Measurements from ENCODE around the gene ABHD17B.
A peak's percentile ranks its signal among the peaks of the same experiment; 100 is the strongest.

The ABHD17B gene

GRCh38 chr9:71875345-71875744 lies 35.6 kb downstream of the ABHD17B start:
- DNase-seq, result no peak

DNA sequence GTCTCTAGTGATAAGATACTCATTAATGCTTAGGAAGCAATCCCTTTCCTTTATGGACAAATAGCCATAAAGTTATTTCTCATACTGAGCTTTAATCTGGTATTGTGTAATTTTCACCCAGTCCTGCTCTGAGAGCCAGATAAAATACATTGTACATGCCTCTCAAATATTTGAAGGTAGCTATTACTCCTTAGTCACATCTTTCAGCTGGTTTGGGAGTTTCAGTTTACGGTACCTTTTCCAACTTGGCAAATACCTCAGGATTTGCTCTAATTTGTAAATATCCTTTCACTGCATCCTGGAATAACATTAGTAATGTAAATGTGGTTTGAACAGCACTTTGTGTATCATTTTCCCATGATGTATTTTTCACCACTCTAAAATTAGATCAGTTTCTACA lies 47.4 kb downstream of the ABHD17B start:
- peak; percentile 44 for DNase-seq

GRCh38 chr9:71861618-71862017 lies 49.4 kb downstream of the ABHD17B start:
- no peak for DNase-seq

DNA sequence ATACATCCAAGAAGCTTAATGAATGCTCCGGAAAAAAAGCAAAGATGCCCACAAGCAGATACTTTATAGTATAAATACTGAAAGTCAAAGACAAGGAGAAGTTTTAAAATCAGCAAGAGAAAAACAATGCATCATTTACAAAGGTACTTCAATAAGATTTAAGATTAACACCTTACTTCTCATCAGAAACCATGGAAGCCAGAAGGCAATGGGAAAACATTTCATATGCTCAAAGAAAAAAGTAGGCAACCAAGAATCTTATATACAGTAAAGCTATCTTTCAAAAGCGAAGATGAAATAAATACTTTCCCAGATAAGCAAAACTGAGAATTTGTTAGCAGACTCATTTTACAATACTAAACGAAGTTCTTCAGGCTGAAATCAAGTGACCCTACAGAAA lies 51.1 kb downstream of the ABHD17B start:
- no peak for DNase-seq

- peak; percentile 51 for DNase-seq
These were observed 52.2 kb downstream of the ABHD17B start for GRCh38 chr9:71858812-71859211.

GRCh38 chr9:71858102-71858798 lies 52.7 kb downstream of the ABHD17B start:
- no peak for DNase-seq

- no peak for DNase-seq
These were observed 53.8 kb downstream of the ABHD17B start for GRCh38 chr9:71857159-71857558.

DNA sequence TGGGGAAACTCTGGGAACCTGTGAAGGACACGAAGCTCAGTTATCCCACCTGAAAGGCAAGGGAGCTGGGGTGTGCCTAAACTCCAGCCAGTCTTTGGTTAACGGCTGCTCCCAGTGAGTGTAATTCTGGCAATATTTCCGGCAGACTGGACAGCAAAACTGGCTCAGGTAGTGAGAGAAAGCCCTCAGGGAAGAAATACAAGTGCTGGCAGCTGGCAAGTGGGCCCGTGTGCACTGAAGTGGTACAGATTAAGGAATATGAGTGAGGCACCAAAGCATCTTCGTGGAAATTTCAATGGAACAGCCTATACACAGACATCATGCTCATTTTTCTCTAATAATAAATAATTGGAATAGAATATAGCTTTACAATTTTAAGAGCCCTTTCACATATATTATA lies 56.2 kb downstream of the ABHD17B start:
- no peak for DNase-seq

GRCh38 chr9:71853084-71853483 lies 57.9 kb downstream of the ABHD17B start:
- DNase-seq, result no peak

GRCh38 chr9:71850996-71851395 lies 60.0 kb downstream of the ABHD17B start:
- DNase-seq, result no peak

GRCh38 chr9:71847892-71848291 lies 63.1 kb downstream of the ABHD17B start:
- DNase-seq, result no peak

- DNase-seq, result no peak
These were observed 66.2 kb downstream of the ABHD17B start for GRCh38 chr9:71844808-71845207.

GRCh38 chr9:71839668-71840067 lies 71.3 kb downstream of the ABHD17B start:
- no peak for DNase-seq

DNA sequence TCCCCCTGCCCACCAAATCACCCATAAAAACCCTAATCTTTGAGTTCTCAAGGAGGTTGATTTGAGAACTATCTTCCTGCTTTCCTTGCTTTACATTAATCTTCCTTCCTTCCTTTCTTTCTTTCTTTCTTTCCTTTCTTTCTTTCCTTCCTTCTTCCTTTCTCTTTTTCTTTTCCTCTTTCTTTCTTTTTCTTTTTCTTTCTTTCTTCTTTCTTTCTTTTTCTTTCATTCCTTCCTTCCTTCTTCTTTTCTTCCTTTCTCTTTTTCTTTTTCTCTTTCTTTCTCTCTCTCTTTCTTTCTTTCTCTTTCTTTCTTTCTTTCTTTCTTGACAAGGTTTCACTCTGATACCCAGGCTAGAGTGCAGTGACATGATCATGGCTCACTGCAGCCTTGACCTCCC lies 75.4 kb downstream of the ABHD17B start:
- DNase-seq, result no peak

- no peak for DNase-seq
These were observed 80.1 kb downstream of the ABHD17B start for GRCh38 chr9:71830929-71831328.

GRCh38 chr9:71830153-71830552 lies 80.8 kb downstream of the ABHD17B start:
- DNase-seq, result no peak

DNA sequence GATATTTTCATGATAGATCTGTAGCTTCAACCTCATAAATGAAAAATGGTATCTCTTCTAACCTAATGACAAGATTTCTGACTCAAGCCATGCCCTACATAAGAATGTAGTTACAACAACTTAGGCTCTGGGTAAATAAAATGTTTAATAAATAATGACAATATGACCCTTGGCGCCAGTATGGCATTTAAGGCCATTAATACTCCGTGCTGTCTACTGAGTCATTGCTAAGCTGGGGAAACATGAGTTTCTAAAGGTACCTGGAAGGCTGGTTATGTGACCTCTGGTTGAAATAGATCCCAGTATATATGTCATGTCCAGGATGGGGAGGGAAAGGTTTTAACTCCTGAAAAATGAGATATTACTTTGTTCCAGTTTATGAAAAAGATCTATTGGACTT lies 84.7 kb downstream of the ABHD17B start:
- DNase-seq, result no peak

DNA sequence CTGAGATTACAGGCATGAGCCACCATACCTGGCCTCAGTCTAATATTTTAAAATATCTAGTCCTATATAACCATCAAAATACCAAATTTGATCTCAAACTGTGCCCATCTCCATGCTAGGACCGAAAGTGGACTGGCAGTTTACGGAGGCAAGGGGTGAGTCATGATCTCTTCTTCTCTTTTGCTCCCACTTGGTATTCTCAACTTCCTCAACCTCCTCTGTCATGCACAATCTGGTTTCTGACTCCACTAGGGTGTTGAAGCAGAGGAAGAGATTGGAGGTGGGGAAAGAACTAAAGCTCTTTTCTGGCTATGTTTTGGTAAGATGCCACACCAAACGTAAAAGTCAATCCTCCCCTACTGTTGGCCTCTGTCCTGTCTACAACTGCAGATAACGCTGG lies 86.7 kb downstream of the ABHD17B start:
- no peak for DNase-seq

DNA sequence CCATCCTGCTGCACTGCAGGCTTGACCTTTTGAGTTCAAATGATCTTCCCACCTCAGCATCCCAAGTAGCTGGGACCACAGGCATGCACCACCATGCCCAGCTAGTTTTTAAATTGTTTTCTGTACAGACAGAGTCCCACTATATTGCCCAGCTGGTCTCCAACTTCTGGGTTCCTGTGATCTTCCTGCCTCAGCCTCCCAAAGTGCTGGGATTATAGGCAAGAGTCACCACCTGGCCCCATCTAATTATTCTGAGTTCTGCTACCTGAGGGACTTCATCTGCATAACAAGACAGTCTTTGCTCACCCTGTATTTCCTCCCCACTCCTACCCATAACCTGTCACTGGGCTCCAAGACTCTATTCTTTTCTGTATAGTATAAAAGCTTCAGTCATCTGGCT lies 88.1 kb downstream of the ABHD17B start:
- no peak for DNase-seq

GRCh38 chr9:71822456-71822855 lies 88.5 kb downstream of the ABHD17B start:
- DNase-seq, result no peak

DNA sequence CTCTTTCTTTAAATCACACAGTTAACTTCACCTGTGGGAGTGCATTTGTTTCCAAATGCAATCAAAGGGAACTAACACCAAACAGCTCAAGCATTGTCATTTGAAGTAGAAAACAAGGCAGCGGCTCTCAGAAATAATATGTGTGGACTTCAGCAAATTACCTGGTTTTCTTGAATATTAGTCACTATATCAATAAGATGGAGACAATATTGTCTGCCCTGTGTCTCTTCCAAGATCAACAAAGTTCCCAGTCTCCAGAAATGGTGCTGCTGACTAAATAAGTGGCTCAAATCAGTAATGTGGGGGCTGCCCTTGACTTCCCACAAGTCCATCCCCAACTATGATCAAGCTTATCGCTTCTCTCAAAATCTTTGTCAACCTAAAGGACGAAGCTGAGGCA lies 89.6 kb downstream of the ABHD17B start:
- no peak for DNase-seq

- peak; percentile 29 for DNase-seq
These were observed 90.5 kb downstream of the ABHD17B start for GRCh38 chr9:71820403-71820921.

DNA sequence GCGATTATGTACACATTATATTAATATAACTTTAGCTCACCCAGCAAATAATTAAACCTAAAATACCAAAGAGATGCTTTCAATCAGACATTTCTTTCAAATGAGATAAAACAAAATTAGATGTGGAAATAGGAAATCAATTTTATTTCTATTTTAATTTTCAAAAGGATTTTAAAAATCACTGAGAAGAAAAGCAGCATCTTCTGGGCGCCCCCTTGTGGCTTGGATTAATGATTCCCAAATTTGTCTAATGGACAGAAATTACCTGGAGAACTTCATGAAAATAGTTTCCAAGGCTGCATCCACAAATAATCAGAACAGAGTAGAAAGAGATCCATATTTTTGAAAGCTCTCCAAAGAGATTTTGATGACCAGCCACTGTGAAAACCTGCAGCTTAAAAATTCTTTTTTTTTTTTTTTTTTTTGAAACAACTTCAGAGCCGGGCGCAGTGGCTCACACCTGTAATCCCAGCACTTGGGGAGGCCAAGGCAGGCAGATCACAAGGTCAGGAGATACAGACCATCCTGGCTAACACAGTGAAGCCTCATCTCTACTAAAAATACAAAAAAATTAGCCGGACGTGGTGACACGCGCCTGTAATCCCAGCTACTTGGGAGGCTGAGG lies 91.8 kb downstream of the ABHD17B start:
- DNase-seq, result peak; percentile 28

DNA sequence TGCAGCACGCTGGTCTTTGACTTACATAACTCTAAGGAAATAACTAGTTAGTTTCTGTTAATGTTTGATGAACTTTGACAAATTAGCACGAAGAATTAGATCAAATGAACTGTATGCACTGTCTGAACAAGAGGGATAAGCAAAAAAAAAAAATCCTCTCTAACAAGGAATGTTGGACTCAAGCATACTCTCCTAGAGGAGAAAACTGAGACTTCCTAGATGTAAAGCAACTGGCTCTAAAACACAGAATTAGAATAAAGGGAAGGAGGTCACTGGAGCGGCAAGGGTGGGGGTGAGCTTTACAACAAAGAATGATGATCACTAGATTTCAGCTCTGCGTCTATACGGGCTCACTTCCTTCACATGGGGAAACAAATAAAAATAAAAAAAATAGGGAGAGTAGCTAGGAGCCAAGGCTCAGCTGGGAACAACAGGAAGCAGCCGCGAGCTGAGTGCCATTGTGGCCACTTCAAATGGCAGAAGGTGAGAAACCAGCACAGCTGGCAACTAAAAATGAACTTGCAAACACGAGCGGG lies 94.0 kb downstream of the ABHD17B start:
- no peak for DNase-seq
